GM12872 (cell line): ENCODE data around the gene KLHL7.

Source experiments
- TF ChIP-seq, protein P1 (sequence below): IDR thresholded peaks from 3 replicates; pipeline ENCODE4 v1.5.1; 2011; ENCODE audit warnings: low read depth, mild to moderate bottlenecking, low read length, moderate library complexity; ENCODE audit not compliant: insufficient read depth

Gene KLHL7

GRCh38 chr7:23220690-23221305, 115.2 kb downstream of the KLHL7 start:
- TF ChIP-seq, protein P1, sequence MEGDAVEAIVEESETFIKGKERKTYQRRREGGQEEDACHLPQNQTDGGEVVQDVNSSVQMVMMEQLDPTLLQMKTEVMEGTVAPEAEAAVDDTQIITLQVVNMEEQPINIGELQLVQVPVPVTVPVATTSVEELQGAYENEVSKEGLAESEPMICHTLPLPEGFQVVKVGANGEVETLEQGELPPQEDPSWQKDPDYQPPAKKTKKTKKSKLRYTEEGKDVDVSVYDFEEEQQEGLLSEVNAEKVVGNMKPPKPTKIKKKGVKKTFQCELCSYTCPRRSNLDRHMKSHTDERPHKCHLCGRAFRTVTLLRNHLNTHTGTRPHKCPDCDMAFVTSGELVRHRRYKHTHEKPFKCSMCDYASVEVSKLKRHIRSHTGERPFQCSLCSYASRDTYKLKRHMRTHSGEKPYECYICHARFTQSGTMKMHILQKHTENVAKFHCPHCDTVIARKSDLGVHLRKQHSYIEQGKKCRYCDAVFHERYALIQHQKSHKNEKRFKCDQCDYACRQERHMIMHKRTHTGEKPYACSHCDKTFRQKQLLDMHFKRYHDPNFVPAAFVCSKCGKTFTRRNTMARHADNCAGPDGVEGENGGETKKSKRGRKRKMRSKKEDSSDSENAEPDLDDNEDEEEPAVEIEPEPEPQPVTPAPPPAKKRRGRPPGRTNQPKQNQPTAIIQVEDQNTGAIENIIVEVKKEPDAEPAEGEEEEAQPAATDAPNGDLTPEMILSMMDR = no peak

- TF ChIP-seq, protein P1 = no peak
Observed at GRCh38 chr7:23222439-23223030, 117.0 kb downstream of the KLHL7 start.

DNA sequence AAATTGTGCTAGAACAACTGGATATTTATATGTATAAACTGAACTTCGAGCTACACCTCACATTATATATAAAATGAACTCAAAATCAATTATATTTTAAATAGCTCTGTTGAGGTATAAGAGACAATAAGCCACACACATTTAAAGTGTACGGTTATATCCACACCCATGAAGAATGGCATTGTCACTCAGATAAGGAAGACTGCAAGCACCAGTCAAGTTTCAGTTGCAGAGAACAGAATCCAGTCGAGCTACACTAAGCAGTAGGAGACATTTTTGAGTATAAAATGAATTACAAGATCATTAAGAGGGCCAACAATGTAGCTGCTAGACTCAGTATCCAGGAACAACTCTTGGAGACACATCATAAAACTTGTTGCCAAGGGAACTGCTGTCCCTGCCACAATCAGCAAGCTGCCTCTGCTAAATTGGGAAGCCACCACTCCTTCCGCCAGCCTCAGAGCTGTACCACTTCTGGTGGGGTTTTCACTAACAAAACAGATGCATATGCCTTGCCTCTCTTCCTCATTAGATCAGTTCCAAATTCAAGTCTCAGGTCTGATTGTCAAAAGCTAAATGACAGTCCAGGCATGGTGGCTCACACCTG, 121.4 kb downstream of the KLHL7 start:
- TF ChIP-seq, protein P1 = no peak
